Spleen (tissue), 7 donors: ENCODE data around the gene ATOX1.

ENCODE experiments used
- POLR2A ChIP-seq, 3 donors: fragments of 450-650 bp; IDR thresholded peaks; one replicate each; pipeline ENCODE4 v1.5.1; 2017; ENCODE audit warnings: antibody characterized with exemption in 3 of 3, mild to moderate bottlenecking in 1 of 3
- POLR2AphosphoS5 ChIP-seq, 3 donors: sonication (generic); formaldehyde crosslinking; IDR thresholded peaks; one replicate each; pipeline ENCODE4 v1.5.1; 2017; ENCODE audit warnings: antibody characterized with exemption in 3 of 3
- TF ChIP-seq, protein P1 (sequence below), 11 experiments: fragments of 200-600 bp in 7 of 11; fragments of 450-650 bp in 4 of 11; sonication (generic) in 4 of 11; IDR thresholded peaks in 8 of 11; conservative IDR thresholded peaks in 3 of 11; 1 replicate in 7 of 11; 2 replicates in 4 of 11; pipeline versions ENCODE4 v1.4.0 to v1.8.0; 2016 to 2021; ENCODE audit warnings: antibody characterized with exemption in 11 of 11, inconsistent platforms in 4 of 11, mild to moderate bottlenecking in 1 of 11
- donor health status: DM: no; HTN: no; CAD: no; lungs with moderate emphysema.
- donor health status: DM: no; HTN: no; CAD: no.
- donor health status: DM: no; HTN: no; CAD: no.

GRCh38 chr5:151721812-151722391 lies 36.5 kb downstream of the ATOX1 start:
- no peak for TF ChIP-seq POLR2AphosphoS5 (IDR thresholded peaks at IDR 0.05)
- TF ChIP-seq, protein P1, sequence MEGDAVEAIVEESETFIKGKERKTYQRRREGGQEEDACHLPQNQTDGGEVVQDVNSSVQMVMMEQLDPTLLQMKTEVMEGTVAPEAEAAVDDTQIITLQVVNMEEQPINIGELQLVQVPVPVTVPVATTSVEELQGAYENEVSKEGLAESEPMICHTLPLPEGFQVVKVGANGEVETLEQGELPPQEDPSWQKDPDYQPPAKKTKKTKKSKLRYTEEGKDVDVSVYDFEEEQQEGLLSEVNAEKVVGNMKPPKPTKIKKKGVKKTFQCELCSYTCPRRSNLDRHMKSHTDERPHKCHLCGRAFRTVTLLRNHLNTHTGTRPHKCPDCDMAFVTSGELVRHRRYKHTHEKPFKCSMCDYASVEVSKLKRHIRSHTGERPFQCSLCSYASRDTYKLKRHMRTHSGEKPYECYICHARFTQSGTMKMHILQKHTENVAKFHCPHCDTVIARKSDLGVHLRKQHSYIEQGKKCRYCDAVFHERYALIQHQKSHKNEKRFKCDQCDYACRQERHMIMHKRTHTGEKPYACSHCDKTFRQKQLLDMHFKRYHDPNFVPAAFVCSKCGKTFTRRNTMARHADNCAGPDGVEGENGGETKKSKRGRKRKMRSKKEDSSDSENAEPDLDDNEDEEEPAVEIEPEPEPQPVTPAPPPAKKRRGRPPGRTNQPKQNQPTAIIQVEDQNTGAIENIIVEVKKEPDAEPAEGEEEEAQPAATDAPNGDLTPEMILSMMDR (IDR thresholded peaks at IDR 0.05 in 8 of 11, conservative IDR thresholded peaks at IDR 0.05 in 3 of 11): no peak
- TF ChIP-seq POLR2A (IDR thresholded peaks at IDR 0.05): no peak
